H1 (cell line): ENCODE results near the gene RSL24D1. TPM values are rescaled to one million over a fixed set of nuclear protein-coding genes. Genes with fewer than 3 reads are reported as not detected.

ENCODE experiments used
- CTCF ChIA-PET: fragments of 300-600 bp; sonication (Branson Sonifier 250); formaldehyde crosslinking; loops from one replicate; lab custom pipeline; 2021; ENCODE audit not compliant: partially characterized antibody; lab: Charles Lee
- POLR2A ChIA-PET: fragments of 300-600 bp; sonication (Branson Sonifier 250); formaldehyde crosslinking; loops from one replicate; lab custom pipeline; 2021; ENCODE audit warnings: inconsistent platforms; ENCODE audit not compliant: partially characterized antibody; lab: Charles Lee
- DNase-seq, 2 experiments: peaks; one replicate each; pipeline versions ENCODE4 v3.0.0 to v3.0.0-alpha.2; 2010 to 2022; ENCODE audit warnings: low spot score in 2 of 2, low read depth in 1 of 2, mixed read lengths in 1 of 2
- FAIRE-seq: peaks from 2 replicates; lab custom pipeline; 2011; peaks lifted over from hg19 to GRCh38; lab: Jason Lieb, UNC
- H2AFZ ChIP-seq: 2 replicates; pipeline ENCODE4 v1.8.1; 2012; ENCODE audit warnings: low read length, inconsistent platforms
- H2AK5ac ChIP-seq: 2 replicates; pipeline ENCODE4 v1.6.1; 2013; ENCODE audit warnings: low read depth, low read length
- H2BK120ac ChIP-seq: replicated peaks from 2 replicates; pipeline ENCODE3; 2013; ENCODE audit warnings: low read depth, low read length, inconsistent platforms
- H2BK12ac ChIP-seq: 2 replicates; pipeline ENCODE4 v1.6.1; 2013; ENCODE audit warnings: low read depth, low read length
- H2BK15ac ChIP-seq: 2 replicates; pipeline ENCODE4 v1.6.1; 2013; ENCODE audit warnings: low read length
- H2BK20ac ChIP-seq: 2 replicates; pipeline ENCODE4 v1.6.1; 2013; ENCODE audit warnings: low read length
- H2BK5ac ChIP-seq: 2 replicates; pipeline ENCODE4 v1.6.1; 2013; ENCODE audit warnings: low read depth, low read length
- H3K14ac ChIP-seq: 2 replicates; pipeline ENCODE4 v1.6.1; 2013; ENCODE audit warnings: inconsistent platforms; ENCODE audit not compliant: insufficient read length
- H3K18ac ChIP-seq: 2 replicates; pipeline ENCODE4 v1.6.1; 2013; ENCODE audit warnings: low read length; ENCODE audit errors: extremely low read depth
- H3K23ac ChIP-seq: 2 replicates; pipeline ENCODE4 v1.6.1; 2013; ENCODE audit warnings: inconsistent platforms; ENCODE audit not compliant: insufficient read length
- H3K23me2 ChIP-seq: 2 replicates; pipeline ENCODE4 v1.6.1; 2013; ENCODE audit warnings: low read depth, low read length
- H3K27ac ChIP-seq: 2 replicates; pipeline ENCODE4 v1.6.1; 2011; ENCODE audit warnings: low read depth, low read length, inconsistent platforms
- H3K27me3 ChIP-seq, 4 experiments: replicated peaks in 1 of 4; 1 replicate in 1 of 4; 2 replicates in 3 of 4; pipeline versions ENCODE4 v1.6.1 to v1.8.1; 2011 to 2013; ENCODE audit warnings: low read length in 3 of 4, mild to moderate bottlenecking in 3 of 4, inconsistent platforms in 2 of 4, mixed read lengths in 2 of 4, moderate library complexity in 1 of 4; ENCODE audit not compliant: control insufficient read depth in 3 of 4, insufficient read depth in 3 of 4; ENCODE audit errors: extremely low read depth in 1 of 4
- H3K36me3 ChIP-seq, 4 experiments: 2 replicates each; pipeline versions ENCODE4 v1.6.1 to v1.8.1; 2011 to 2013; ENCODE audit warnings: mild to moderate bottlenecking in 4 of 4, low read length in 3 of 4, moderate library complexity in 2 of 4, control low read depth in 1 of 4, inconsistent platforms in 1 of 4; ENCODE audit not compliant: insufficient read depth in 4 of 4, control insufficient read depth in 2 of 4
- H3K4ac ChIP-seq: replicated peaks from 2 replicates; pipeline ENCODE3; 2013; ENCODE audit warnings: low read length, low read depth, mixed read lengths, inconsistent platforms; ENCODE audit not compliant: insufficient read length
- H3K4me1 ChIP-seq, 4 experiments: replicated peaks in 1 of 4; 1 replicate in 1 of 4; 2 replicates in 3 of 4; pipeline versions ENCODE4 v1.6.1 to v1.8.1; 2011 to 2013; ENCODE audit warnings: low read length in 3 of 4, inconsistent platforms in 2 of 4, mixed read lengths in 1 of 4; ENCODE audit not compliant: insufficient read depth in 4 of 4, control insufficient read depth in 3 of 4
- H3K4me2 ChIP-seq, 2 experiments: 2 replicates each; pipeline versions ENCODE4 v1.6.1 to v1.8.1; 2011 to 2013; ENCODE audit warnings: low read depth in 2 of 2, low read length in 2 of 2, control low read depth in 1 of 2, inconsistent platforms in 1 of 2, mild to moderate bottlenecking in 1 of 2; ENCODE audit not compliant: insufficient read depth in 1 of 2
- H3K4me3 ChIP-seq, 4 experiments: fragments of 200-600, 300-600 bp in 1 of 4; sonication (generic), shearing (Covaris generic), sonication (Bioruptor Twin) in 1 of 4; 2 replicates each; pipeline versions ENCODE4 v1.5.1 to v1.8.1; 2011 to 2016; ENCODE audit warnings: low read length in 4 of 4, low read depth in 3 of 4, control low read depth in 2 of 4, inconsistent platforms in 2 of 4, mild to moderate bottlenecking in 2 of 4, mixed read lengths in 1 of 4, moderate library complexity in 1 of 4; ENCODE audit not compliant: insufficient read depth in 2 of 4; ENCODE audit errors: extremely low read depth in 1 of 4
- H3K56ac ChIP-seq: replicated peaks from 2 replicates; pipeline ENCODE3; 2013; ENCODE audit warnings: low read depth, mild to moderate bottlenecking, mixed read lengths, low read length, inconsistent platforms; ENCODE audit not compliant: insufficient read length
- H3K79me1 ChIP-seq: 2 replicates; pipeline ENCODE4 v1.6.1; 2013; ENCODE audit warnings: low read depth, low read length, control low read depth
- H3K79me2 ChIP-seq, 2 experiments: 2 replicates each; pipeline versions ENCODE4 v1.6.1 to v1.8.1; 2012 to 2013; ENCODE audit warnings: low read length in 2 of 2, mild to moderate bottlenecking in 2 of 2, inconsistent platforms in 1 of 2; ENCODE audit not compliant: insufficient read depth in 2 of 2, control insufficient read depth in 1 of 2
- H3K9ac ChIP-seq, 4 experiments: replicated peaks in 1 of 4; 1 replicate in 1 of 4; 2 replicates in 3 of 4; pipeline versions ENCODE4 v1.6.1 to v1.8.1; 2011 to 2013; ENCODE audit warnings: low read depth in 3 of 4, low read length in 3 of 4, control low read depth in 2 of 4, mild to moderate bottlenecking in 2 of 4, moderate library complexity in 2 of 4, inconsistent platforms in 1 of 4; ENCODE audit errors: extremely low read depth in 1 of 4
- H3K9me3 ChIP-seq, 2 experiments: 2 replicates each; pipeline versions ENCODE4 v1.6.1 to v1.8.1; 2012 to 2013; ENCODE audit warnings: mild to moderate bottlenecking in 2 of 2, moderate library complexity in 2 of 2, control low read depth in 1 of 2, inconsistent platforms in 1 of 2, low read depth in 1 of 2, low read length in 1 of 2, mixed read lengths in 1 of 2; ENCODE audit not compliant: insufficient read depth in 2 of 2
- H4K20me1 ChIP-seq, 2 experiments: replicated peaks in 1 of 2; 2 replicates each; pipeline versions ENCODE3 to v1.8.1; 2011 to 2013; ENCODE audit warnings: inconsistent platforms in 2 of 2, low read length in 2 of 2, mild to moderate bottlenecking in 1 of 2; ENCODE audit not compliant: insufficient read depth in 2 of 2, control insufficient read depth in 1 of 2
- H4K5ac ChIP-seq: 2 replicates; pipeline ENCODE4 v1.6.1; 2013; ENCODE audit warnings: low read length, low read depth, mixed read lengths, inconsistent platforms; ENCODE audit not compliant: insufficient read length
- H4K8ac ChIP-seq: 2 replicates; pipeline ENCODE4 v1.8.0; 2013; ENCODE audit warnings: mild to moderate bottlenecking, moderate library complexity, low read length, inconsistent platforms; ENCODE audit not compliant: insufficient read depth; ENCODE audit errors: extremely low read depth
- H4K91ac ChIP-seq: replicated peaks from 2 replicates; pipeline ENCODE3; 2013; ENCODE audit warnings: low read length, mixed read lengths, inconsistent platforms; ENCODE audit not compliant: insufficient read length
- BACH1 ChIP-seq: IDR thresholded peaks from 2 replicates; pipeline ENCODE4 v1.6.1; 2012; ENCODE audit warnings: low read length, improper control_type of control experiment
- CBX8 ChIP-seq: fragments of 300-800, 300-1000 bp; sonication (generic); IDR thresholded peaks from 2 replicates; pipeline ENCODE4 v1.7.1; 2016; ENCODE audit warnings: low read depth, low read length, borderline replicate concordance
- EZH2 ChIP-seq: fragments of 200-600 bp; sonication (generic); IDR thresholded peaks from 2 replicates; pipeline ENCODE4 v1.7.1; 2012; ENCODE audit warnings: low read depth, mild to moderate bottlenecking, moderate library complexity, low read length, inconsistent platforms; ENCODE audit not compliant: severe bottlenecking
- GABPA ChIP-seq: IDR thresholded peaks from 2 replicates; pipeline ENCODE4 v1.6.1; 2011; ENCODE audit warnings: mild to moderate bottlenecking, low read length, moderate library complexity, borderline replicate concordance; ENCODE audit not compliant: insufficient read depth
- HDAC2 ChIP-seq, 2 experiments: fragments of 300-600 bp in 1 of 2; sonication (generic) in 1 of 2; IDR thresholded peaks; 2 replicates each; pipeline ENCODE4 v1.6.1; 2011 to 2012; ENCODE audit warnings: low read depth in 2 of 2, low read length in 2 of 2, mild to moderate bottlenecking in 2 of 2, moderate library complexity in 2 of 2, borderline replicate concordance in 1 of 2, inconsistent platforms in 1 of 2
- JUN ChIP-seq: IDR thresholded peaks from 2 replicates; pipeline ENCODE4 v1.6.1; 2011; ENCODE audit warnings: low read depth, mild to moderate bottlenecking, improper control_type of control experiment, low read length
- MAFK ChIP-seq: IDR thresholded peaks from 2 replicates; pipeline ENCODE4 v1.6.1; 2012; ENCODE audit warnings: low read depth, mild to moderate bottlenecking, improper control_type of control experiment, low read length
- PHF8 ChIP-seq: fragments of 200-600 bp; sonication (generic); conservative IDR thresholded peaks from 2 replicates; pipeline ENCODE4 v1.7.1; 2012; ENCODE audit warnings: low read depth, mild to moderate bottlenecking, inconsistent platforms, low read length, moderate library complexity
- POLR2A ChIP-seq, 2 experiments: IDR thresholded peaks; 1 replicate in 1 of 2; 2 replicates in 1 of 2; pipeline ENCODE4 v1.6.1; 2011; ENCODE audit warnings: low read depth in 2 of 2, low read length in 2 of 2, mild to moderate bottlenecking in 2 of 2; ENCODE audit errors: control extremely low read depth in 1 of 2
- RFX5 ChIP-seq: IDR thresholded peaks from 2 replicates; pipeline ENCODE4 v1.6.1; 2011; ENCODE audit warnings: low read depth, low read length, improper control_type of control experiment, borderline replicate concordance
- SP1 ChIP-seq: IDR thresholded peaks from 2 replicates; pipeline ENCODE4 v1.6.1; 2011; ENCODE audit warnings: low read depth, low read length
- TAF7 ChIP-seq: optimal IDR thresholded peaks from 2 replicates; pipeline ENCODE3; 2011; ENCODE audit warnings: low read depth, mild to moderate bottlenecking, inconsistent platforms, low read length, moderate library complexity, borderline replicate concordance
- WGBS, 2 experiments: shearing (Covaris generic) in 1 of 2; methylation state at CpG; one replicate each; pipeline versions ENCODE4 v1.1.6 to v1.1.7; 2013 to 2015; ENCODE audit warnings: low lambda C conversion rate in 2 of 2, mixed read lengths in 2 of 2, inconsistent platforms in 1 of 2, low coverage in 1 of 2, missing lambda C conversion rate in 1 of 2; ENCODE audit not compliant: insufficient replicate concordance in 2 of 2, insufficient coverage in 1 of 2, insufficient read length in 1 of 2; ENCODE audit errors: extremely low coverage in 1 of 2, missing lambda C conversion rate in 1 of 2; 5-methylcytosine and 5-hydroxymethylcytosine counted together
- polyA plus RNA-seq, 7 experiments: library from polyadenylated mRNA; depleted of rRNA in 3 of 7; stranded (reverse) in 5 of 7; unstranded in 2 of 7; fragments of >200 nt in 5 of 7; fragments of 200-250 nt in 2 of 7; gene quantifications; 1 replicate in 5 of 7; 2 replicates in 1 of 7; 4 replicates in 1 of 7; pipeline versions ENCODE4 v1.2.1 to v1.2.3, GENCODE V29; 2011 to 2013; ENCODE audit warnings: missing spikeins in 2 of 7, mixed read lengths in 2 of 7
- total RNA-seq: library from RNA; stranded (reverse); fragmentation: NEBNext Ultra II Directional; extraction: Animal tissue kit (Norgen Biotek cat#: 25700); gene quantifications from 2 replicates; pipeline ENCODE4 v1.2.1, GENCODE V29; 2021
- TF ChIP-seq, protein P1 (sequence below): IDR thresholded peaks from 2 replicates; pipeline ENCODE4 v1.6.1; 2011; ENCODE audit warnings: low read depth, mild to moderate bottlenecking, low read length; ENCODE audit not compliant: insufficient read depth

Gene RSL24D1
- total and polyA plus RNA-seq, 2 of the 8 experiments (the other 6 are each of a cell fraction or from before 2014, with no cell fraction given): 45.7 to 130 TPM

DNA sequence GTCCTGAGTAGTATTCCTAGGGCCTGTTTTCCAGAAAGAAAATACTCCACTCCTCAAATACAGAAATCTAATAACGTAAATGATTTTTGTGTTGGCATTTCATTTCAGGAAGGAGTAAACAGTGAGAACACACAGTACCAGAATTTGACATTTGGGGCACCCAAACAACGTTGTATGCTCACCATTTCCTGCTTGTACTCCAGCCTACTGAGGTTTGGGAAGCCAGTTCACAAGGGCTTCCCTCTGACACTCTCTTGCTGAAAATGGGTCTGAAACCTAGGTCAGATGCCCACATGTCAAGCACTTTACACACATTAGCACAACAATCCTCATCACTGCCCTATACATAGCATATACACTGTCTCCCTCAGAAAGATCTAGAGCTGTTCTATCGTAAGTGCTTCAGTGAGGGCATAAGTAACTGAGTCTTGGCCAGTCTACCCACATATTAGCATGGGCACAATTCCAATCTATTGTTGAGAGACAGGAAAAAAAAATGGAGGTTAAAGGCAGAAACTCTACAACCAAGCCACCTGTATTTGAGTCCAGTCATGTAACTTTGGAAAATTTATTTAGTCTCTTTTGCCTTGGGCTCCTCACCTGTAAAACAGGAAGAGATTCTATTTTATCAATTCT, 43.5 kb upstream of the RSL24D1 start:
- Histone ChIP-seq H3K23me2 (no peaks in the 10 kb centered on the region), H4K91ac (no peak overlapping the region), H3K9ac (no peak overlapping the region), H3K18ac (no peak overlapping the region), H4K20me1 (no peaks in the 10 kb centered on the region), H2BK15ac (no peak overlapping the region), H3K23ac (no peak overlapping the region), H2BK12ac (no peak overlapping the region), H3K4me3 (no peak overlapping the region), H2AK5ac (no peak overlapping the region), H3K27me3 (no peaks in the 10 kb centered on the region), H2BK20ac (no peak overlapping the region), H3K79me2 (no peaks in the 10 kb centered on the region), H2BK120ac (no peak overlapping the region), H3K4me2 (no peak overlapping the region), H3K36me3 (no peaks in the 10 kb centered on the region), H4K8ac (no peak overlapping the region), H3K4ac (no peak overlapping the region), H3K27ac (no peak overlapping the region), H4K5ac (no peak overlapping the region), H2AFZ (no peak overlapping the region), H3K56ac (no peak overlapping the region), H3K79me1 (no peaks in the 10 kb centered on the region), H3K4me1 (no peaks in the 10 kb centered on the region), H2BK5ac (no peak overlapping the region), H3K14ac (no peak overlapping the region), H3K9me3 (no peaks in the 10 kb centered on the region)
- ChIA-PET POLR2A (no interaction called here), CTCF (interaction anchor here (1.3 kb wide), 2 partner anchors 23 to 31 kb away, joined by 3 to 6 read pairs; no protein-coding TSS in a partner anchor)
- DNase-seq: no peak
- 87% methylated on average over 3 of the region's 3 CpGs; no CpG with 5 or more reads in 1 of the 2 experiments for WGBS, 2 experiments
- no peak for FAIRE-seq
- no peak for TF ChIP-seq TAF7
- TF ChIP-seq CBX8: no peak
- TF ChIP-seq MAFK: no peak
- TF ChIP-seq BACH1: no peak
- no peak for TF ChIP-seq RFX5
- TF ChIP-seq HDAC2 (IDR thresholded peaks at IDR 0.05; ENCODE audit: borderline replicate concordance in 1 of 2, low read depth in 2 of 2, low read length in 2 of 2): no peak
- TF ChIP-seq, protein P1, sequence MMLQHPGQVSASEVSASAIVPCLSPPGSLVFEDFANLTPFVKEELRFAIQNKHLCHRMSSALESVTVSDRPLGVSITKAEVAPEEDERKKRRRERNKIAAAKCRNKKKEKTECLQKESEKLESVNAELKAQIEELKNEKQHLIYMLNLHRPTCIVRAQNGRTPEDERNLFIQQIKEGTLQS: no peak
- TF ChIP-seq GABPA: no peak
- TF ChIP-seq SP1: no peak
- no peak for TF ChIP-seq EZH2
- TF ChIP-seq PHF8: no peak
- no peak for TF ChIP-seq POLR2A (IDR thresholded peaks at IDR 0.05; ENCODE audit: control extremely low read depth in 1 of 2, low read depth in 2 of 2, low read length in 2 of 2)
- no peak for TF ChIP-seq JUN
